ENCODE data around the gene ING5.
"Not testable (repeated sequence)": the region's sequence is repeated elsewhere in the genome, so short reads cannot be mapped to it uniquely, and the experiment has no call there.

ING5 gene

GRCh38 chr2:241739177-241739576, 37.3 kb downstream of the ING5 start:
- DNase-seq (ENCODE audit: low read depth) = no peak

GRCh38 chr2:241739651-241740050, 37.8 kb downstream of the ING5 start:
- no peak for DNase-seq (ENCODE audit: low read depth)

- no peak for DNase-seq (ENCODE audit: low read depth)
Measured at GRCh38 chr2:241741016-241741415, 39.2 kb downstream of the ING5 start.

- DNase-seq (ENCODE audit: low read depth) = no peak
Measured at GRCh38 chr2:241742320-241742939, 40.6 kb downstream of the ING5 start.

GRCh38 chr2:241743008-241743407, 41.2 kb downstream of the ING5 start:
- not testable (repeated sequence) for DNase-seq (ENCODE audit: low read depth)

- DNase-seq (ENCODE audit: low read depth) = no peak
Measured at GRCh38 chr2:241743620-241744019, 41.8 kb downstream of the ING5 start.

- DNase-seq (ENCODE audit: low read depth) = no peak
Measured at GRCh38 chr2:241744028-241744754, 42.4 kb downstream of the ING5 start.

- DNase-seq (ENCODE audit: low read depth) = no peak
Measured at GRCh38 chr2:241745276-241745675, 43.4 kb downstream of the ING5 start.

- DNase-seq (ENCODE audit: low read depth) = no peak
Measured at GRCh38 chr2:241746084-241746483, 44.2 kb downstream of the ING5 start.

GRCh38 chr2:241748468-241749256, 46.8 kb downstream of the ING5 start:
- no peak for DNase-seq (ENCODE audit: low read depth)

GRCh38 chr2:241750076-241750840, 48.4 kb downstream of the ING5 start:
- DNase-seq (ENCODE audit: low read depth) = no peak

GRCh38 chr2:241751152-241751551, 49.3 kb downstream of the ING5 start:
- DNase-seq (ENCODE audit: low read depth) = no peak

GRCh38 chr2:241751776-241752175, 49.9 kb downstream of the ING5 start:
- no peak for DNase-seq (ENCODE audit: low read depth)

GRCh38 chr2:241752253-241752652, 50.4 kb downstream of the ING5 start:
- DNase-seq (ENCODE audit: low read depth) = no peak

- DNase-seq (ENCODE audit: low read depth) = no peak
Measured at GRCh38 chr2:241752689-241753276, 50.9 kb downstream of the ING5 start.

- DNase-seq (ENCODE audit: low read depth) = no peak
Measured at GRCh38 chr2:241753493-241753892, 51.7 kb downstream of the ING5 start.

GRCh38 chr2:241754042-241754441, 52.2 kb downstream of the ING5 start:
- DNase-seq (ENCODE audit: low read depth) = no peak

- no peak for DNase-seq (ENCODE audit: low read depth)
Measured at GRCh38 chr2:241755166-241755565, 53.3 kb downstream of the ING5 start.

GRCh38 chr2:241755777-241756176, 53.9 kb downstream of the ING5 start:
- no peak for DNase-seq (ENCODE audit: low read depth)

GRCh38 chr2:241759067-241759807, 57.4 kb downstream of the ING5 start:
- no peak for DNase-seq (ENCODE audit: low read depth)

- not testable (repeated sequence) for DNase-seq (ENCODE audit: low read depth)
Measured at GRCh38 chr2:241759893-241760292, 58.1 kb downstream of the ING5 start.
